K562 (cell line): Measurements from ENCODE around the gene ECSIT. TPM values are rescaled to one million over a fixed set of nuclear protein-coding genes. Genes with fewer than 3 reads are reported as not detected.

ENCODE experiments used
- E4F1 ChIP-seq: fragments of 250-450 bp; sonication (Bioruptor Pico); IDR thresholded peaks from 2 replicates; pipeline ENCODE4 v1.5.0; 2021; ENCODE audit warnings: mild to moderate bottlenecking, borderline replicate concordance
- ESRRA ChIP-seq: fragments of 450-650 bp; IDR thresholded peaks from 2 replicates; pipeline ENCODE4 v1.6.1; 2014; ENCODE audit warnings: low read depth, mild to moderate bottlenecking, moderate library complexity, borderline replicate concordance
- MAFG ChIP-seq: fragments of 450-650 bp; conservative IDR thresholded peaks from 2 replicates; pipeline ENCODE4 v1.6.1; 2016; ENCODE audit warnings: missing genetic modification characterization, missing compliant biosample characterization
- MTF1 ChIP-seq: fragments of 250-450 bp; sonication (Bioruptor Pico); IDR thresholded peaks from 2 replicates; pipeline ENCODE4 v1.9.0; 2021; ENCODE audit warnings: moderate library complexity, mild to moderate bottlenecking, inconsistent platforms, borderline replicate concordance
- NFIC ChIP-seq: fragments of 450-650 bp; IDR thresholded peaks from 2 replicates; pipeline ENCODE4 v1.6.1; 2017; ENCODE audit warnings: mild to moderate bottlenecking, inconsistent platforms
- RNF2 ChIP-seq: sonication (generic); IDR thresholded peaks from 2 replicates; pipeline ENCODE4 v1.6.1; 2016
- SMARCA5 ChIP-seq: fragments of 450-650 bp; IDR thresholded peaks from 2 replicates; pipeline ENCODE4 v1.6.1; 2016
- TEAD1 ChIP-seq, 2 experiments: fragments of 450-650 bp in 1 of 2; sonication (generic) in 1 of 2; formaldehyde crosslinking; IDR thresholded peaks; 2 replicates each; pipeline versions ENCODE4 v1.4.0 to v1.8.0; 2020 to 2022; ENCODE audit warnings: mild to moderate bottlenecking in 2 of 2, missing genetic modification reagents in 1 of 2
- TFAP4 ChIP-seq: sonication (generic); formaldehyde crosslinking; IDR thresholded peaks from 2 replicates; pipeline ENCODE4 v1.8.0; 2022; ENCODE audit warnings: missing genetic modification reagents, mild to moderate bottlenecking, moderate library complexity, borderline replicate concordance
- XRCC3 ChIP-seq: fragments of 450-650 bp; IDR thresholded peaks from 2 replicates; pipeline ENCODE4 v1.6.1; 2017; ENCODE audit warnings: mild to moderate bottlenecking, moderate library complexity
- ZNF134 ChIP-seq: fragments of 250-450 bp; sonication (Bioruptor Pico); conservative IDR thresholded peaks from 2 replicates; pipeline ENCODE4 v1.4.0; 2020
- ZNF583 ChIP-seq: fragments of 250-450 bp; sonication (Bioruptor Pico); IDR thresholded peaks from 2 replicates; pipeline ENCODE4 v1.4.0; 2020
- ZNF584 ChIP-seq: fragments of 200-800 bp; sonication (Bioruptor generic); IDR thresholded peaks from 2 replicates; pipeline ENCODE4 v1.6.1; 2016; ENCODE audit warnings: low read depth, mild to moderate bottlenecking, missing genetic modification characterization, missing compliant biosample characterization
- ZNF764 ChIP-seq: fragments of 250-450 bp; sonication (Bioruptor Pico); IDR thresholded peaks from 2 replicates; pipeline ENCODE4 v1.4.0; 2020; ENCODE audit warnings: low read depth, mild to moderate bottlenecking, moderate library complexity
- polyA plus RNA-seq, 8 experiments: library from polyadenylated mRNA; depleted of rRNA in 4 of 8; stranded (reverse) in 5 of 8; unstranded in 3 of 8; fragments of >200 nt; fragmentation: Nextera tagmentation in 2 of 8; fragmentation: Illumina TruSeq in 1 of 8; extraction: Ambion mirVana in 2 of 8; extraction: Trizol in 1 of 8; gene quantifications; 2 replicates each; pipeline versions ENCODE4 v1.2.1 to v1.2.3, GENCODE V29; 2011 to 2014; ENCODE audit warnings: inconsistent platforms in 1 of 8, missing spikeins in 1 of 8
- total RNA-seq, 7 experiments: library from RNA; depleted of rRNA in 6 of 7; stranded (reverse); fragments of >200 nt in 6 of 7; fragmentation: Illumina TruSeq in 2 of 7; extraction: Trizol in 2 of 7; gene quantifications; 2 replicates each; pipeline versions ENCODE4 v1.2.1 to v1.2.3, GENCODE V29; 2011 to 2021; ENCODE audit warnings: low replicate concordance in 1 of 7
- TF ChIP-seq, protein P1 (sequence below): IDR thresholded peaks from 3 replicates; pipeline ENCODE4 v1.6.1; 2011; ENCODE audit warnings: borderline replicate concordance, mild to moderate bottlenecking; ENCODE audit not compliant: insufficient read length, insufficient read depth
- TF ChIP-seq, protein P2 (sequence below): sonication (generic); formaldehyde crosslinking; IDR thresholded peaks from 2 replicates; pipeline ENCODE4 v1.8.0; 2023; ENCODE audit warnings: missing genetic modification reagents, mild to moderate bottlenecking, borderline replicate concordance

Gene ECSIT
- total and polyA plus RNA-seq, 9 of the 15 experiments (the other 6 are each of a cell fraction or from before 2014, with no cell fraction given): 1.1 to 82.5 (median 43.9) TPM

DNA sequence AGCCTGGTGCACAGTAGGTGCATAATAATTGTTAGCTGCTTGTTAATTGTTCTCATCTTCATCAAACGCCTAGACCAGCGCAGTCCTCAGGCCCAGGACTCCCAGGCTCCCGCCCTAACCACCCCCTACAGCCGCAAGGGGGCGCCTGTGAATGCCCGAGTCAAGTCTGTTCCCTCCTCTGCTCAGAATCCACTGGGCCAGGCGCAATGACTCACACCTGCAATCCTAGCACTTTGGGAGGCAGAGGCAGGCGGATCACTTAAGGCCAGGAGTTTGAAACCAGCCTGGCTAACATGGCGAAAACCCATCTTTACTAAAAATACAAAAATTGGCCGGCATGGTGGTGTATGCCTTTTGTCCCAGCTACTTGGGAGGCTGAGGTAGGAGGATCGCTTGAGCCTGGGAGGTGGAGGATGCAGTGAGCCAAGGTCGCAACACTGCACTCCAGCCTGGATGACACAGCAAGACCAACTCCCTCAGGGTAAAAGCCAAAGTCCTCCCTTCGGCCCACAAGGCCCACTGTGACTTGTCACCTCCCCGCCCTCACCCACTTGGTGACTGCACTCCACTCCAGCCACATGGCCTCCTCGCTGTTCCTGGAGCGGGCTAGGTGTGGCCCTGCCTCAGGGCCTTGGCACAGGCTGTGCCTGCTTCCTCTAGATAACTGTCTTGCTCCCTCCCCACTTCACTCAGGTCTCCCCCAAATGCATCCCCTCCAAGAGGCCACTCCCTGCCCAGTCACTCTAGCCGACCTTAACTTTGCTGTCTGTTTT, 32.4 kb downstream of the ECSIT start (continued):
- TF ChIP-seq TFAP4 (CRISPR knock-in tag) (peak; percentile 58; the same call in 1 of the 2 replicates), XRCC3 (no peak), ESRRA (peak; percentile 33), RNF2 (no peak), ZNF583 (CRISPR knock-in tag) (no peak), ZNF134 (CRISPR knock-in tag) (no peak), TEAD1 (CRISPR knock-in tag; IDR thresholded peaks at IDR 0.05) (no peak), MTF1 (CRISPR knock-in tag) (no peak), ZNF584 (CRISPR knock-in tag) (no peak), SMARCA5 (peak; percentile 80; the same call in 1 of the 2 replicates), NFIC (0 out of 2 replicates have a peak, but pooled peaks have one; percentile 14), E4F1 (CRISPR knock-in tag) (no peak), ZNF764 (CRISPR knock-in tag) (no peak), MAFG (tag) (peak; percentile 44; the same call in 1 of the 2 replicates)
- TF ChIP-seq, protein P1, sequence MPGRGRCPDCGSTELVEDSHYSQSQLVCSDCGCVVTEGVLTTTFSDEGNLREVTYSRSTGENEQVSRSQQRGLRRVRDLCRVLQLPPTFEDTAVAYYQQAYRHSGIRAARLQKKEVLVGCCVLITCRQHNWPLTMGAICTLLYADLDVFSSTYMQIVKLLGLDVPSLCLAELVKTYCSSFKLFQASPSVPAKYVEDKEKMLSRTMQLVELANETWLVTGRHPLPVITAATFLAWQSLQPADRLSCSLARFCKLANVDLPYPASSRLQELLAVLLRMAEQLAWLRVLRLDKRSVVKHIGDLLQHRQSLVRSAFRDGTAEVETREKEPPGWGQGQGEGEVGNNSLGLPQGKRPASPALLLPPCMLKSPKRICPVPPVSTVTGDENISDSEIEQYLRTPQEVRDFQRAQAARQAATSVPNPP: no peak
- TF ChIP-seq, protein P2, sequence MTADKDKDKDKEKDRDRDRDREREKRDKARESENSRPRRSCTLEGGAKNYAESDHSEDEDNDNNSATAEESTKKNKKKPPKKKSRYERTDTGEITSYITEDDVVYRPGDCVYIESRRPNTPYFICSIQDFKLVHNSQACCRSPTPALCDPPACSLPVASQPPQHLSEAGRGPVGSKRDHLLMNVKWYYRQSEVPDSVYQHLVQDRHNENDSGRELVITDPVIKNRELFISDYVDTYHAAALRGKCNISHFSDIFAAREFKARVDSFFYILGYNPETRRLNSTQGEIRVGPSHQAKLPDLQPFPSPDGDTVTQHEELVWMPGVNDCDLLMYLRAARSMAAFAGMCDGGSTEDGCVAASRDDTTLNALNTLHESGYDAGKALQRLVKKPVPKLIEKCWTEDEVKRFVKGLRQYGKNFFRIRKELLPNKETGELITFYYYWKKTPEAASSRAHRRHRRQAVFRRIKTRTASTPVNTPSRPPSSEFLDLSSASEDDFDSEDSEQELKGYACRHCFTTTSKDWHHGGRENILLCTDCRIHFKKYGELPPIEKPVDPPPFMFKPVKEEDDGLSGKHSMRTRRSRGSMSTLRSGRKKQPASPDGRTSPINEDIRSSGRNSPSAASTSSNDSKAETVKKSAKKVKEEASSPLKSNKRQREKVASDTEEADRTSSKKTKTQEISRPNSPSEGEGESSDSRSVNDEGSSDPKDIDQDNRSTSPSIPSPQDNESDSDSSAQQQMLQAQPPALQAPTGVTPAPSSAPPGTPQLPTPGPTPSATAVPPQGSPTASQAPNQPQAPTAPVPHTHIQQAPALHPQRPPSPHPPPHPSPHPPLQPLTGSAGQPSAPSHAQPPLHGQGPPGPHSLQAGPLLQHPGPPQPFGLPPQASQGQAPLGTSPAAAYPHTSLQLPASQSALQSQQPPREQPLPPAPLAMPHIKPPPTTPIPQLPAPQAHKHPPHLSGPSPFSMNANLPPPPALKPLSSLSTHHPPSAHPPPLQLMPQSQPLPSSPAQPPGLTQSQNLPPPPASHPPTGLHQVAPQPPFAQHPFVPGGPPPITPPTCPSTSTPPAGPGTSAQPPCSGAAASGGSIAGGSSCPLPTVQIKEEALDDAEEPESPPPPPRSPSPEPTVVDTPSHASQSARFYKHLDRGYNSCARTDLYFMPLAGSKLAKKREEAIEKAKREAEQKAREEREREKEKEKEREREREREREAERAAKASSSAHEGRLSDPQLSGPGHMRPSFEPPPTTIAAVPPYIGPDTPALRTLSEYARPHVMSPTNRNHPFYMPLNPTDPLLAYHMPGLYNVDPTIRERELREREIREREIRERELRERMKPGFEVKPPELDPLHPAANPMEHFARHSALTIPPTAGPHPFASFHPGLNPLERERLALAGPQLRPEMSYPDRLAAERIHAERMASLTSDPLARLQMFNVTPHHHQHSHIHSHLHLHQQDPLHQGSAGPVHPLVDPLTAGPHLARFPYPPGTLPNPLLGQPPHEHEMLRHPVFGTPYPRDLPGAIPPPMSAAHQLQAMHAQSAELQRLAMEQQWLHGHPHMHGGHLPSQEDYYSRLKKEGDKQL (CRISPR knock-in tag): no peak
